AG10803 (cell line): ENCODE results near the gene LHFPL3.

ENCODE experiments used
- DNase-seq: peaks from one replicate; pipeline ENCODE4 v3.0.0; 2010; ENCODE audit warnings: low read depth
- H3K4me3 ChIP-seq: 2 replicates; pipeline ENCODE4 v1.5.1; 2011; ENCODE audit warnings: mild to moderate bottlenecking, low read length, control low read depth
- TF ChIP-seq, protein P1 (sequence below): conservative IDR thresholded peaks from 2 replicates; pipeline ENCODE4 v1.5.1; 2011; ENCODE audit warnings: mild to moderate bottlenecking, low read length, control low read depth, inconsistent platforms

The LHFPL3 gene

DNA sequence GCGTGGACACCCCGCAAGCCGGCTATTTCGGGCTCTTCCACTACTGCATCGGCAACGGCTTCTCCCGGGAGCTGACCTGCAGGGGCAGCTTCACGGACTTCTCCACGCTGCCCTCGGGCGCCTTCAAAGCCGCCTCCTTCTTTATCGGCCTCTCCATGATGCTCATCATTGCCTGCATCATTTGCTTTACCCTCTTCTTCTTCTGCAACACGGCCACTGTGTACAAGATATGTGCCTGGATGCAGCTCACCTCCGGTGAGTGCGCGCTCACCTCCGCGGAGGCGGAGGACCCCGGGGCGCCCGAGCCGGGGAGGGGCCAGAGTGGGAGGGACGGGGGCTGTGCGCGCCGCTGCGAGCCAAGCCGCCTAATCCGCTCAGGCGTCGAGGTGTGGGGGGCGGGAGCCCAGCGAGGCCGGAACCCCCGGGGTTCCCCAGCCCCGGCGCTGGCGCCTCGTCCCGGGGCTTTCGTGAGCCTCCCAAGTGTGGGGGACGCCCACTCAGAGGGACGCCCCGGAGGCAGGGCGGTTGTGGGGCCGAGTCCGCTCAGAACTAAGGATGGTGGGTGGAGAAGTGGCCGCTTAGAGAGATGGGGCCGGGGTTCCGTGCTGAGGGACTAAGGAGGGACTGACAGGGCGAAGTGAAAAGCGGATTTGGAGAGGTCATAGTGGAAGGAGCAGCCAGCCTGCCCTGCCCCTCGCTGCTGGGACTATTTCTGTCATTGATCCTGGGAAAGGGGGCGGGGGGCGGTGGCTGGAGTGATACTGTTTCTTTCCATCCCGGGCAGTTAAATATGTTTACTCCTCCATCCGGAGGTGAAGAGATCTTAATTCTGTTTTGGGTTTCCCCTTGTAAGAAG is 795 bp downstream of the LHFPL3 start:
- no peak for DNase-seq
- TF ChIP-seq, protein P1, sequence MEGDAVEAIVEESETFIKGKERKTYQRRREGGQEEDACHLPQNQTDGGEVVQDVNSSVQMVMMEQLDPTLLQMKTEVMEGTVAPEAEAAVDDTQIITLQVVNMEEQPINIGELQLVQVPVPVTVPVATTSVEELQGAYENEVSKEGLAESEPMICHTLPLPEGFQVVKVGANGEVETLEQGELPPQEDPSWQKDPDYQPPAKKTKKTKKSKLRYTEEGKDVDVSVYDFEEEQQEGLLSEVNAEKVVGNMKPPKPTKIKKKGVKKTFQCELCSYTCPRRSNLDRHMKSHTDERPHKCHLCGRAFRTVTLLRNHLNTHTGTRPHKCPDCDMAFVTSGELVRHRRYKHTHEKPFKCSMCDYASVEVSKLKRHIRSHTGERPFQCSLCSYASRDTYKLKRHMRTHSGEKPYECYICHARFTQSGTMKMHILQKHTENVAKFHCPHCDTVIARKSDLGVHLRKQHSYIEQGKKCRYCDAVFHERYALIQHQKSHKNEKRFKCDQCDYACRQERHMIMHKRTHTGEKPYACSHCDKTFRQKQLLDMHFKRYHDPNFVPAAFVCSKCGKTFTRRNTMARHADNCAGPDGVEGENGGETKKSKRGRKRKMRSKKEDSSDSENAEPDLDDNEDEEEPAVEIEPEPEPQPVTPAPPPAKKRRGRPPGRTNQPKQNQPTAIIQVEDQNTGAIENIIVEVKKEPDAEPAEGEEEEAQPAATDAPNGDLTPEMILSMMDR = no peak
- H3K4me3 ChIP-seq = no peak overlapping the region; the same call in 1 of the 2 replicates

DNA sequence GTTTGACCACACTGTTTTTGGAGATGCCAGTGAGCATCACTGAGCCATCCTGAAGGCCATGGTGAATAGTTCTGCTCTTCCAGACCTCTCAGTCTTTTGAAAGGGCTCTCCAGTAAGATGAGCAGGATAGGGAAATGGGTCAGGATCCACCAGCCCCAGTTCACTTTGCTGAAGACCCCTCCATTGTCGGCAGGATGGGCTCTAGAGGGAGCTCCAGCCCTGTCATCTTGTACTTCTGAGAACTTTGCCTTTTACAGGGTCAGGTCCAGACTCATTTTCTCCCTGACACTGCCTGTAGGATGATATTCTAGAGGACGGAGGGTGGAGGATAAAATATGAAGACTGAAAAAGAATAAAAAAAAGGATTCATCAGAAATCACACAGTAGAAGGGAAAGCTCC is 13.1 kb downstream of the LHFPL3 start:
- TF ChIP-seq, protein P1 = no peak
- no peak for DNase-seq
- no peak overlapping the region for H3K4me3 ChIP-seq

GRCh38 chr7:104352736-104353135 is 24.3 kb downstream of the LHFPL3 start:
- no peak overlapping the region for H3K4me3 ChIP-seq
- TF ChIP-seq, protein P1 = no peak
- DNase-seq = no peak

DNA sequence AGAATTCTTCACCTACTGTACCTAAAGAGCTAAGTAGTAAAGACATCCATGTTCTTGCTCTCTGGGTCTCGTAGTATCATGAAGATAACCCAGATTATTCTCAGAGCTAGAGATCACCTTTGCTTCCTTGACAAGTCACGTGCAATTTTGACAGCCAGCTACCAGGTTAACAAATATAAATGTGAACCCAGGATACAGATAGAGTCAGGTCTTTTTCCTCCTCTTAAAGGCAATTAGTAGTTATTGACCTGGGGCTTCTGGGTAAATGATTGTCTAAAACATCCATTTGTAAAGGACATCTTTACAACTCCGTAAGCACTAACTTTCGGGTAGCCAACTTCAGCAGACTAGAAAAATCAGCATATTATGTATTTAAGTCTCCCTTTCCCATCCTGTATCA is 28.8 kb downstream of the LHFPL3 start:
- no peak for DNase-seq
- TF ChIP-seq, protein P1 = no peak
- H3K4me3 ChIP-seq = no peak overlapping the region

- TF ChIP-seq, protein P1 = no peak
- no peak for DNase-seq
Observed at GRCh38 chr7:104358446-104359132, 30.2 kb downstream of the LHFPL3 start.

GRCh38 chr7:104362756-104363155 is 34.4 kb downstream of the LHFPL3 start:
- TF ChIP-seq, protein P1 = no peak
- no peak overlapping the region for H3K4me3 ChIP-seq
- no peak for DNase-seq

More at GRCh38 chr7:104358446-104359132, 30.2 kb downstream of the LHFPL3 start:
- H3K4me3 ChIP-seq = no peak overlapping the region
